Panc1 (cell line): ENCODE data around the gene COIL. TPM values are rescaled to one million over a fixed set of nuclear protein-coding genes. Genes with fewer than 3 reads are reported as not detected.

Source experiments
- ATAC-seq: fragments of 200-7000 bp; cut with Tn5 transposase; 2 replicates; pipeline ENCODE4 v1.9.1; 2020; ENCODE audit warnings: mild to moderate bottlenecking, moderate library complexity
- BruUV-seq: library from RNA; stranded (reverse); fragments of 400-500 nt; replicated peaks from 2 replicates; lab custom pipeline; 2021; lab: Mats Ljungman, UMichigan
- CTCF ChIA-PET: fragments of 300-600 bp; sonication (Branson Sonifier 250); formaldehyde crosslinking; loops from one replicate; lab custom pipeline; 2022; ENCODE audit warnings: antibody characterized with exemption; lab: Charles Lee
- POLR2A ChIA-PET: fragments of 300-600 bp; sonication (Branson Sonifier 250); formaldehyde crosslinking; loops from one replicate; lab custom pipeline; 2022; ENCODE audit warnings: antibody characterized with exemption; lab: Charles Lee
- DNase-seq: peaks from one replicate; pipeline ENCODE4 v3.0.0-alpha.2; 2010; ENCODE audit warnings: low read depth, low spot score
- H3K27ac ChIP-seq: 2 replicates; pipeline ENCODE4 v1.5.1; 2011; ENCODE audit warnings: mild to moderate bottlenecking, low read length, inconsistent platforms
- H3K27me3 ChIP-seq: fragments of 200-500 bp; sonication (Bioruptor generic); 2 replicates; pipeline ENCODE4 v1.6.0; 2014; ENCODE audit warnings: low read length, inconsistent platforms; ENCODE audit not compliant: control insufficient read depth, insufficient read depth
- H3K36me3 ChIP-seq: fragments of 200-500 bp; sonication (Bioruptor generic); 2 replicates; pipeline ENCODE4 v1.5.1; 2014; ENCODE audit warnings: inconsistent platforms, mild to moderate bottlenecking, low read length, moderate library complexity; ENCODE audit not compliant: control insufficient read depth, insufficient read depth
- H3K4me1 ChIP-seq: 2 replicates; pipeline ENCODE4 v1.5.1; 2011; ENCODE audit warnings: inconsistent platforms, mild to moderate bottlenecking, low read length, moderate library complexity; ENCODE audit not compliant: control insufficient read depth, insufficient read depth
- H3K4me3 ChIP-seq, 2 experiments: 2 replicates each; pipeline ENCODE4 v1.5.1; 2011 to 2012; ENCODE audit warnings: low read depth in 2 of 2, low read length in 2 of 2, mild to moderate bottlenecking in 2 of 2, inconsistent platforms in 1 of 2, moderate library complexity in 1 of 2
- H3K9me3 ChIP-seq: fragments of 200-500 bp; sonication (Bioruptor generic); 2 replicates; pipeline ENCODE4 v1.5.1; 2014; ENCODE audit warnings: low read depth, mild to moderate bottlenecking, inconsistent platforms, low read length, moderate library complexity; ENCODE audit not compliant: control insufficient read depth, insufficient read depth
- POLR2AphosphoS5 ChIP-seq: IDR thresholded peaks from 2 replicates; pipeline ENCODE4 v1.6.1; 2012; ENCODE audit warnings: mild to moderate bottlenecking, low read depth, low read length, moderate library complexity
- SIN3A ChIP-seq: IDR thresholded peaks from 2 replicates; pipeline ENCODE4 v1.6.1; 2012; ENCODE audit warnings: low read depth, mild to moderate bottlenecking, low read length, moderate library complexity, borderline replicate concordance; ENCODE audit not compliant: insufficient read depth
- TCF7L2 ChIP-seq: IDR thresholded peaks from 2 replicates; pipeline ENCODE4 v1.6.1; 2011; ENCODE audit warnings: mild to moderate bottlenecking, low read depth, low read length, inconsistent platforms
- in situ Hi-C: cut with HindIII; loops from 2 replicates; pipeline ENCODE4 v1.10.0; 2016; ENCODE audit warnings: low sequenced_read_pairs, low pct_unique_long_range_greater_than_20kb
- intact Hi-C: fragments of 100-400 bp; cut with micrococcal nuclease; formaldehyde crosslinking; loops from one replicate; pipeline ENCODE4 v1.10.0; 2022; ENCODE audit not compliant: unreplicated experiment
- total RNA-seq: library from RNA; stranded (reverse); gene quantifications from one replicate; pipeline ENCODE4 v1.2.1, GENCODE V29; 2021; ENCODE audit not compliant: unreplicated experiment
- TF ChIP-seq, protein P1 (sequence below), 2 experiments: IDR thresholded peaks; 2 replicates each; pipeline ENCODE4 v1.6.1; 2011 to 2012; ENCODE audit warnings: low read depth in 2 of 2, control low read depth in 1 of 2, low read length in 1 of 2, mild to moderate bottlenecking in 1 of 2, moderate library complexity in 1 of 2; ENCODE audit not compliant: insufficient read depth in 1 of 2
- TF ChIP-seq, protein P2 (sequence below): fragments of 450-650 bp; IDR thresholded peaks from 2 replicates; pipeline ENCODE4 v1.5.1; 2017; ENCODE audit warnings: mild to moderate bottlenecking

Gene COIL
- total RNA-seq, 1 experiment from 2014 or later: 32.9 TPM

DNA sequence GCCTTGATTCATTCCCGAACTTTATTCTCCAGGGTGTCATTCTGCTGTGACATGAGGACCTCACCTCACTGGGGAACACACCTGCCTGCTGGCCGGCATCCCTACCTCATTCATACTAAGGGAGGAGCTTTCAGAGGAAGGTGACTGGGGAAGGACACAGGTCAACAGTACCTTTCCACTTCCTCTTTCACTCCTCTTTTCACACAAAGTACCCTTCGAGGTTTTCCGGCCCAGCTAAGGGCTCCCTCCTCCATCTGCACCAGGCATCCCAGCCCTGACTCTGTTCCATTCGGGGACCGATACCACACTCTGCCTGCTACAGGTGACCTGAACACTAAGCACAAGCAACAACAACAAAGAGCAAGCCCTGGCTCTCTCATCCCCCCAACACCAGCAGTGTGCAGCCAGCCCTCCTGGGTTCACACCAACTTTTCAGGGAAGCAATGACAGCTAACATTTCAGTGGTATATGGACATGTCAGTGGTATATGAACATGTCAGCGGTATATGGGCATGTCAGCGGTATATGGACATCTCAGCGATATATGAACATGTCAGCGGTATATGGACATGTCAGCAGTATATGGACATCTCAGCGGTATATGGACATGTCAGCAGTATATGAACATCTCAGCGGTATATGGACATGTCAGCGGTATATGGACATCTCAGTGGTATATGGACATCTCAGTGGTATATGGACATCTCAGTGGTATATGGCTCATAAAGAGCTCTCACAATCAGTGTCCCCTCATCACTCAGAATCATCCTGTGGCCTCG lies 63.0 kb downstream of the COIL start:
- Histone ChIP-seq H3K9me3 (no peaks in the 10 kb centered on the region), H3K4me3 (no peak overlapping the region), H3K27ac (no peak overlapping the region), H3K27me3 (no peaks in the 10 kb centered on the region), H3K4me1 (no peaks in the 10 kb centered on the region), H3K36me3 (peaks cover 10% of the 10 kb centered on the region)
- BruUV-seq: no TSS peak
- no peak for TF ChIP-seq SIN3A
- TF ChIP-seq POLR2AphosphoS5: no peak
- TF ChIP-seq, protein P1, sequence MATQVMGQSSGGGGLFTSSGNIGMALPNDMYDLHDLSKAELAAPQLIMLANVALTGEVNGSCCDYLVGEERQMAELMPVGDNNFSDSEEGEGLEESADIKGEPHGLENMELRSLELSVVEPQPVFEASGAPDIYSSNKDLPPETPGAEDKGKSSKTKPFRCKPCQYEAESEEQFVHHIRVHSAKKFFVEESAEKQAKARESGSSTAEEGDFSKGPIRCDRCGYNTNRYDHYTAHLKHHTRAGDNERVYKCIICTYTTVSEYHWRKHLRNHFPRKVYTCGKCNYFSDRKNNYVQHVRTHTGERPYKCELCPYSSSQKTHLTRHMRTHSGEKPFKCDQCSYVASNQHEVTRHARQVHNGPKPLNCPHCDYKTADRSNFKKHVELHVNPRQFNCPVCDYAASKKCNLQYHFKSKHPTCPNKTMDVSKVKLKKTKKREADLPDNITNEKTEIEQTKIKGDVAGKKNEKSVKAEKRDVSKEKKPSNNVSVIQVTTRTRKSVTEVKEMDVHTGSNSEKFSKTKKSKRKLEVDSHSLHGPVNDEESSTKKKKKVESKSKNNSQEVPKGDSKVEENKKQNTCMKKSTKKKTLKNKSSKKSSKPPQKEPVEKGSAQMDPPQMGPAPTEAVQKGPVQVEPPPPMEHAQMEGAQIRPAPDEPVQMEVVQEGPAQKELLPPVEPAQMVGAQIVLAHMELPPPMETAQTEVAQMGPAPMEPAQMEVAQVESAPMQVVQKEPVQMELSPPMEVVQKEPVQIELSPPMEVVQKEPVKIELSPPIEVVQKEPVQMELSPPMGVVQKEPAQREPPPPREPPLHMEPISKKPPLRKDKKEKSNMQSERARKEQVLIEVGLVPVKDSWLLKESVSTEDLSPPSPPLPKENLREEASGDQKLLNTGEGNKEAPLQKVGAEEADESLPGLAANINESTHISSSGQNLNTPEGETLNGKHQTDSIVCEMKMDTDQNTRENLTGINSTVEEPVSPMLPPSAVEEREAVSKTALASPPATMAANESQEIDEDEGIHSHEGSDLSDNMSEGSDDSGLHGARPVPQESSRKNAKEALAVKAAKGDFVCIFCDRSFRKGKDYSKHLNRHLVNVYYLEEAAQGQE (IDR thresholded peaks at IDR 0.05; ENCODE audit: insufficient read depth in 1 of 2, low read depth in 2 of 2, low read length in 1 of 2): no peak
- intact Hi-C loops: no loop called here
- DNase-seq: no peak
- in situ Hi-C loops: no loop called here
- ChIA-PET POLR2A (no interaction called here), CTCF (no interaction called here)
- no peak for ATAC-seq

DNA sequence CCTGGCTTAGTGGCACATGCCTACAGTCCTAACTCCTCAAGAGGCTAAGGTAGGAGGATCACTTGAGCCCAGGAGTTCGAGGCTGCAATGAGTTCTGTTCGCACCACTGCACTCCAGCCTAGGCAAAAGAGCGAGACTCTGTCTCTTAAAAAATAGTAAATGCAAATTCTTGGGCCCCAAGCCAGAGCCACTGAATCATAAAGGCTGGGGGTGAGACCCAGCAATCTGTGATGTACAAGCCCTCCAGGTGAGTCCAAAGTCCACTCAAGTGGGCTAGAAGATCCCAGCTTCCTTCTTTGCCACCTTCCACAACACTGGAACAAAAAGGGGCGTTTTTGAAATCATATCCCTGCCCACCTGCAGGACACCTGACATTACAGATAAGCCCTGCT lies 63.9 kb downstream of the COIL start:
- POLR2A ChIA-PET: no interaction called here
- intact Hi-C loops: no loop called here
- BruUV-seq: TSS peak; percentile 40
- Histone ChIP-seq H3K36me3 (peaks cover 12% of the 10 kb centered on the region), H3K9me3 (no peaks in the 10 kb centered on the region), H3K4me1 (no peaks in the 10 kb centered on the region), H3K4me3 (no peak overlapping the region), H3K27ac (no peak overlapping the region), H3K27me3 (no peaks in the 10 kb centered on the region)
- no peak for DNase-seq
- CTCF ChIA-PET: no interaction called here
- TF ChIP-seq POLR2AphosphoS5: no peak
- TF ChIP-seq, protein P2, sequence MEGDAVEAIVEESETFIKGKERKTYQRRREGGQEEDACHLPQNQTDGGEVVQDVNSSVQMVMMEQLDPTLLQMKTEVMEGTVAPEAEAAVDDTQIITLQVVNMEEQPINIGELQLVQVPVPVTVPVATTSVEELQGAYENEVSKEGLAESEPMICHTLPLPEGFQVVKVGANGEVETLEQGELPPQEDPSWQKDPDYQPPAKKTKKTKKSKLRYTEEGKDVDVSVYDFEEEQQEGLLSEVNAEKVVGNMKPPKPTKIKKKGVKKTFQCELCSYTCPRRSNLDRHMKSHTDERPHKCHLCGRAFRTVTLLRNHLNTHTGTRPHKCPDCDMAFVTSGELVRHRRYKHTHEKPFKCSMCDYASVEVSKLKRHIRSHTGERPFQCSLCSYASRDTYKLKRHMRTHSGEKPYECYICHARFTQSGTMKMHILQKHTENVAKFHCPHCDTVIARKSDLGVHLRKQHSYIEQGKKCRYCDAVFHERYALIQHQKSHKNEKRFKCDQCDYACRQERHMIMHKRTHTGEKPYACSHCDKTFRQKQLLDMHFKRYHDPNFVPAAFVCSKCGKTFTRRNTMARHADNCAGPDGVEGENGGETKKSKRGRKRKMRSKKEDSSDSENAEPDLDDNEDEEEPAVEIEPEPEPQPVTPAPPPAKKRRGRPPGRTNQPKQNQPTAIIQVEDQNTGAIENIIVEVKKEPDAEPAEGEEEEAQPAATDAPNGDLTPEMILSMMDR: no peak
- TF ChIP-seq, protein P1 (IDR thresholded peaks at IDR 0.05; ENCODE audit: insufficient read depth in 1 of 2, low read depth in 2 of 2, low read length in 1 of 2): no peak
- no peak for TF ChIP-seq TCF7L2
- TF ChIP-seq SIN3A: no peak
- ATAC-seq: no peak
- in situ Hi-C loops: no loop called here
